Activated T-helper 9 cell treated with anti-CD3 and anti-CD28 coated beads, Interleukin-2, amount 50 U/mL, for 16 hours (primary cell): ENCODE results near the gene PDLIM1.

Source experiments
- DNase-seq: peaks from one replicate; pipeline ENCODE4 v3.0.0-alpha.2; 2020; ENCODE audit warnings: low read depth

Gene PDLIM1

GRCh38 chr10:95290461-95291364 lies at the start of gene PDLIM1:
Gene PDLIM1, minus strand, starts transcription at chr10:95291003. Its CDS starts 88 bp downstream, at chr10:95290915.
- DNase-seq = no peak

- DNase-seq = no peak
These were observed 49.1 kb upstream of the PDLIM1 start for GRCh38 chr10:95339863-95340262.

GRCh38 chr10:95337423-95338160 lies 46.8 kb upstream of the PDLIM1 start:
- no peak for DNase-seq

- DNase-seq = no peak
These were observed 45.9 kb upstream of the PDLIM1 start for GRCh38 chr10:95336702-95337101.

- no peak for DNase-seq
These were observed 45.3 kb upstream of the PDLIM1 start for GRCh38 chr10:95335933-95336699.

- no peak for DNase-seq
These were observed 44.0 kb upstream of the PDLIM1 start for GRCh38 chr10:95334805-95335144.

GRCh38 chr10:95333997-95334804 lies 43.4 kb upstream of the PDLIM1 start:
- no peak for DNase-seq

GRCh38 chr10:95332666-95333249 lies 42.0 kb upstream of the PDLIM1 start:
- no peak for DNase-seq

GRCh38 chr10:95331596-95332130 lies 40.9 kb upstream of the PDLIM1 start:
- DNase-seq = no peak

GRCh38 chr10:95330966-95331453 lies 40.2 kb upstream of the PDLIM1 start:
- no peak for DNase-seq

GRCh38 chr10:95329296-95329695 lies 38.5 kb upstream of the PDLIM1 start:
- no peak for DNase-seq

GRCh38 chr10:95328013-95328412 lies 37.2 kb upstream of the PDLIM1 start:
- DNase-seq = no peak

GRCh38 chr10:95327367-95327766 lies 36.6 kb upstream of the PDLIM1 start:
- DNase-seq = no peak

GRCh38 chr10:95326396-95326795 lies 35.6 kb upstream of the PDLIM1 start:
- no peak for DNase-seq

GRCh38 chr10:95325863-95326262 lies 35.1 kb upstream of the PDLIM1 start:
- no peak for DNase-seq

- no peak for DNase-seq
These were observed 33.8 kb upstream of the PDLIM1 start for GRCh38 chr10:95324436-95325268.

GRCh38 chr10:95321554-95322301 lies 30.9 kb upstream of the PDLIM1 start:
- DNase-seq = no peak

GRCh38 chr10:95319239-95319638 lies 28.4 kb upstream of the PDLIM1 start:
- DNase-seq = no peak

- no peak for DNase-seq
These were observed 24.7 kb upstream of the PDLIM1 start for GRCh38 chr10:95315509-95315908.
